A549 (cell line): ENCODE data around the gene CEP85.

Experiments used
- CEBPB ChIP-seq, 2 experiments: fragments of >200 bp in 1 of 2; sonication (Bioruptor Twin) in 1 of 2; formaldehyde crosslinking in 1 of 2; IDR thresholded peaks; 2 replicates each; pipeline ENCODE4 v1.6.1; 2012 to 2016
- PHF8 ChIP-seq: fragments of 200-600 bp; sonication (generic); IDR thresholded peaks from 2 replicates; pipeline ENCODE4 v1.6.1; 2016; ENCODE audit warnings: low read depth, mild to moderate bottlenecking, antibody characterized with exemption, moderate library complexity, borderline replicate concordance
- POLR2AphosphoS2 ChIP-seq: conservative IDR thresholded peaks from 2 replicates; pipeline ENCODE4 v1.6.1; 2012; ENCODE audit warnings: low read length, improper control_type of control experiment, inconsistent platforms
- RFX5 ChIP-seq: fragments of 450-650 bp; IDR thresholded peaks from 2 replicates; pipeline ENCODE4 v1.7.1; 2014; ENCODE audit warnings: antibody characterized with exemption, mild to moderate bottlenecking, moderate library complexity

DNA sequence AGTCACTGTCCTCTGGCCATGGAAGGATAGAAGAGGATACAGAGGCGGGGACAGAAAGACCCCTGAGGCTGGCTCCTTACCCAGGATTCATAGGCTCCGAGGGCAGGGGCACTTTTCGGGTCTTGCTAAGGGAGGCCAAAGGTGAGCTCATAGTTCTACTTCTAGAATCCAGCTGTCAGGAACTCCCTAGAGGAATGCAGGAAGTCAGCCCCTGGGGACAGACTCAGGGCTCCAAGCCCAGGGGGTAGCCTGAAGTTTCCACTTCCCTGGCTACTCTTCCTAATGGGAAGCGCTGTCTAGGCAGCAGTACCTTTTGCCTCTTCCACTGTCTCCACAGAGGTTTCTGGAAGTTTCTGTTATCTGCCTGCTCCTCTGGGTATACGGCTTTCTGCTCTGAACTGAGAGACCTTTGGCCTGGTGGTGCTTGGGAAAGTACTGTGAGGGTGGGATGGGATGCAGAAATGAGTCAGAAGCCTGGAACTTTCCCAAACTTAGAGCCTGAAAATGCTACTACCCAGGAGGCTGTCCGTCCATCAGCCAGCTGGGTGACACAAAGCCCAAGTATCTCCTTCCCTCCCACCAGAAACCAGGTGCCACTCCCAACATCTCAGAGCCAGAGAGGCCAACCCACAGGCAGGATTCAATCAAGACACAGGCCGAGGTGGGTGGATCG is 68.9 kb downstream of the CEP85 start:
- TF ChIP-seq CEBPB (IDR thresholded peaks at IDR 0.05) (no peak), PHF8 (no peak), RFX5 (no peak), POLR2AphosphoS2 (no peak)
